Lung microvascular endothelial cell (primary cell): ENCODE measurements around the gene GPR176. TPM values are rescaled to one million over a fixed set of nuclear protein-coding genes. Genes with fewer than 3 reads are reported as not detected.

Experiments
- DNase-seq, 2 donors: peaks; one replicate each; pipeline versions ENCODE4 v3.0.0 to v3.0.0-alpha.2; 2010; ENCODE audit warnings: low read depth in 2 of 2
- total RNA-seq: library from RNA; depleted of rRNA; stranded (reverse); fragments of >200 nt; gene quantifications from 2 replicates; pipeline ENCODE4 v1.2.1, GENCODE V29; 2014

Gene GPR176
- total RNA-seq, 1 donor from 2014 or later: 2.4 TPM

- DNase-seq: no peak
These were observed 29.4 kb downstream of the GPR176 start for GRCh38 chr15:39890621-39891020.

GRCh38 chr15:39889601-39890000 is 30.5 kb downstream of the GPR176 start:
- no peak for DNase-seq

- peak in 1 of 2 donors; percentile 23 for DNase-seq
These were observed 31.3 kb downstream of the GPR176 start for GRCh38 chr15:39888809-39889208.

DNA sequence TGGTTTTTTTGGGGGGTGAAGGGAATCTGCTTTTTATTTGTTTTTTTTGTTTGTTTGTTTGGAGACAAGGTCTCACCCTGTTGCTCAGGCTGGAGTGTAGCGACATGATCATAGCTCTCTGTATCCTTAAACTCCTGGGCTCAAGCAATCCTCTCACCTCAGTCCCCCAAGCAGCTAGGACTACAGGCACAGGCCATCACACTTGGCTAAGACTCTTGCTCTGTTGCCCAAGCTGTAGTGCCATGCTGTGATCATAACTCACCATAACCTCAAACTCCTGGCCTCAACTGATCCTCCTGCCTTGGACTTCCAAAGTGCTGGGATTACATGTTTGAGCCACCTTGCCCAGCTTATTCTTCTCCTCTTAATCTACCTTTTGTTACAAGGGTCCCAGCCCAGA is 31.8 kb downstream of the GPR176 start:
- no peak for DNase-seq

- peak; percentile 45 to 73 for DNase-seq
These were observed 32.2 kb downstream of the GPR176 start for GRCh38 chr15:39887832-39888231.

DNA sequence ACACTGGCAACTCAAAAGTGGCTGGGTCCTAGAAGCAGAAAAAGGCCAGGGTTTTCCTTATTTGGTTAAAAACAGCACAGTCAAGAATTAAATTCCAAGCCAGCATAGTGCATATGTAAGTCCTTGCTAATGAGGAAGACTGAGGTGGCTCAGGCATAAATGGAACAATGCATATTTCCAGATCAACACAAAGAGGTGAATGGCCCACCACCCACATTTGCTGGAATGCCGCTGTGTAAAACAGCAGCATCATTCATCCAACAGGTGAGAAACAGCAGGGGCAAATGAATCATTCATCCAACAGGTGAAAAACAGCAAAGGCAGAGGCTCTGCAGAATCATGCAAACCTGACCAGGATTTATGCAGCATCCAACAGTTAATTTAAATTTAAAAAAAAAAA is 32.9 kb downstream of the GPR176 start:
- DNase-seq: no peak

DNA sequence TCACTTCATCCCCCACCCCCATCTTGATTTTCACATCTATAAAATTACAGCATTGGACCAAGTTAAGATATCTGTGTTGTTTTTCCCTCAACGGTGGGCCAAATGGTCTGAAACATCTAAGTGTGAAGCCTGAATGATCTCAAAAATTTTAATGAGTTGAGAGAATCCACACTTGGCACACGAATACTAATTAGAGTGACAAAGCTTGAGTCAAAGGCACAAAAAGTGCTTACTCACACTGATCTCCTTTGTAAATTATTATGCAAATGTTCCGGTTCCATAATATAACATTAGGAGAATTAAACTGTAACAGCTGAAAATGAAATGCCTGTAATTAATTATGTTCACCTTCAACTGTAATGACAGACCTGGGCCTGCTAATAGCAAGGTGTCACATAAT is 33.6 kb downstream of the GPR176 start:
- no peak for DNase-seq

GRCh38 chr15:39885099-39885777 is 34.8 kb downstream of the GPR176 start:
- no peak for DNase-seq

DNA sequence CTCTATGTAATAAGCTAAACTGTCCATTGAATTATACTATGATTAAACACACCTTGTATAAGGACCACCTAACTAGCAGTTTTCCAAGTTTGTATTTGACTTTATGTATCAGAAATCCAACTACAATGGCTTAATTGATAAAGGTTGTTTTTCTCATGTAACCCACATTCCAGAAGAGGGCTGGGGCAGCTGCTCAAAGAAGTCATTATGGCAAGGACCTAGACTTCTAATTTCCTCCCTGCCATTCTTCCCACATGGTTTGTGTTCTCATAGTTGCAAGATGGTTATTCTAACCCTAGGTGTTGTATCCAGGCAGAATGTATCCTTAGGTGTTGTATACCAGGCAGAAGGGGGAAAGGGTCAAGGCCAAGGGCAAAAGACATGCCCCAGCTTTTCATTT is 35.7 kb downstream of the GPR176 start:
- no peak for DNase-seq

DNA sequence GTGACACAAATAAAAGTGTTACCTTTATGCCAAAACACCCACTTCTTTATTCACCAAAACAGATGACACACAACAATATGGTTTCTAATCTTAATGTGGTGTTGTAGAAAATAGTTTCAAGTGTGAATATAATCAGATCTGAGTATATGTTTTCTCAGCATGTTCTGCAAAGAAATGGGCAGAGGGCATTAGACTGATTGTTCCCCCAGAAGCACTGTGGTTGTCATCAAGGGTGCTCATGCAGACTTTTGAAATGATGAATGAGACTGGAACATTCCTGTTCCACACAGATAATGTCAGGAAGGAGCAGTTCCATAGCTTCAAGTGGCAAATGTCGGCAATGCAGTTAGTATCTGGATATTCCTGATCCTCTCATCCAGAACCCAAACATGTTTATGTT is 37.5 kb downstream of the GPR176 start:
- no peak for DNase-seq

GRCh38 chr15:39881790-39882189 is 38.3 kb downstream of the GPR176 start:
- DNase-seq: no peak

DNA sequence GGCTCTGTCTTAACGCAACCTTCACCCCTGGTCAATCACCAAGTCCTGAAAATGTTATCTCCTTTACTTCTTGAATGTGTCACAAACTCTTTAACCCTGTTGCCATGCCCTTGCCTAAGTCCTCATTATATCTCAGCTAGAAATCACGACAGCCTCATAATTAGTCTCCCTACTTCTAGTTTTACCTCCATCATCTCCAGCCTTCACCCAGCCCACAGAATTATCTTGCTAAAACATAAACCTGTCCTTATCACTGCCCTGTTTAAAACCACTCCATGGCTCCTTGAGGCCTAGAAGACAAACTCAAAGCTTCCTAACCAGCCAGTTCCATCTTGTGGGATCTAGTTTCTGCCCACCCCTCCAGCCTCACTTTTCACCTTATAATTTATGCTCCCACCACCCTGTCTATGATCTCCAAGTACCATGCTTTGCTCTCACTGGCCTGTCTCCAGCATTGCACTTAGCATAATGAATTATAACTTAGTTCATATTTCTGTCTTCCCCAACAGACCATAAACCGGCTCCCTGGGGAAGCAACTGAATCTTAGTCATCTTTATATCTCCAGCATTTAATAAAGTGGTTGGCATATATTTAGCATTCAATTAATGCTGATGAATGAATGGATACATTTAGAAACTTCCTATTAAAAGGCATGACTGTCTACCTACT is 39.2 kb downstream of the GPR176 start:
- no peak for DNase-seq

- no peak for DNase-seq
These were observed 41.7 kb downstream of the GPR176 start for GRCh38 chr15:39878406-39878785.

DNA sequence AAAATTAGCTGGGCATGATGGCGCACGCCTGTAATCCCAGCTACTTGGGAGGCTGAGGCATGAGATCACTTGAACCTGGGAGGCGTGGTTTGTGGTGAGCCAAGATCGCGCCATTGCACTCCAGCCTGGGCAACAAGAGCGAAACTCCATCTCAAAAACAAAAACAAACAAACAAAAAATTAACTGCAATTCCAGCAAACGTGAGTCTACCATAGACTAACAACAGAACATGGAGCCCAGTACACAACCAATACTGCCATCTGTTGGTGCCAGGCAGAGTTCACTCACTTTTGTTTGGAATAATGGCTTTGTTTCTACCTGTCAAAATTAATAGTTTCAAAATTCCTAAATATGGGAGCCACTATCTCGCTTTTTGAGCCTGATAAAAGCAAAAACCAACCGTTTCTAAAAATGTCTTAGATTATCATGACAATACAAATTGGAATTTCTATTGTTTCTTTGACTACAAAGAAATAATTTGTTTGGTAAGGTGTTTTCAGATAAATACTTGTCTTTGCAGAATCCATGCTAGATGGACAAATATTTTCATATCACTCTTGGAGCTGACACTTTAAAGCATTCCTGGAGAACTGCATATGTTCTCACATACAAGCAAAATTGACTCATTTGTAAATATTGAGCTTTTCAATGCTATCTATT is 45.0 kb downstream of the GPR176 start:
- peak; percentile 68 to 76 for DNase-seq

- DNase-seq: no peak
These were observed 46.1 kb downstream of the GPR176 start for GRCh38 chr15:39873978-39874377.

- DNase-seq: no peak
These were observed 49.5 kb downstream of the GPR176 start for GRCh38 chr15:39870537-39870936.

DNA sequence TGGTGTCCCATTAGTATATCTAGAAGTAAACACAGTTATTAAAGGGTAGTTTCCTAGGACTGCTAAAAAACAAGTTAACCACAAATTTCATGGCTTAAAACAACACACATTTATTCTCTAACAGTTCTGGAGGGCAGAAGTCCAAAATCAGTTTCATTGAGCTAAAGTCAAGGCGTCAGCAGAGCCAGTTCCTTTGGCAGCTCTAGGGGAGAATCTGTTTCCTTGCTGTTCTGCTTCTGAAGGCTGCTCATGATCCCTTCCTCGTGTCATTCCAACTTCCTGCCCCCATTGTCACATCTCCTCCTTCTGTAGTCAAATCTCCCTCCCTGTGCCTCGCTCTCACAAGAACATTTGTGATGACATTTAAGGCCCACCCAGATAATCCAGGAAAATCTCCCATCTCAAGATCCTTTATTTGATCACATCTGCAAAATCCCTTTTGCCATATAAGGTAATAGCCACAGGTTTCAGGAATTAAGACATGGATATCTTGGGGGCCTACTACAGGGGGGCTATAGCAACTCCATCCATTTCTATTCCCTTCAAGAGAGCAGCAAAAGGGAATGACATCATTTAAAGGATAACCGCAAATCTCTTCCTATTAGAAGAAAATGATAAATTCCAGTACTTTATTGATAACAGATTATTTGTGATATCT is 50.1 kb downstream of the GPR176 start:
- peak in 1 of 2 donors; percentile 32 for DNase-seq

DNA sequence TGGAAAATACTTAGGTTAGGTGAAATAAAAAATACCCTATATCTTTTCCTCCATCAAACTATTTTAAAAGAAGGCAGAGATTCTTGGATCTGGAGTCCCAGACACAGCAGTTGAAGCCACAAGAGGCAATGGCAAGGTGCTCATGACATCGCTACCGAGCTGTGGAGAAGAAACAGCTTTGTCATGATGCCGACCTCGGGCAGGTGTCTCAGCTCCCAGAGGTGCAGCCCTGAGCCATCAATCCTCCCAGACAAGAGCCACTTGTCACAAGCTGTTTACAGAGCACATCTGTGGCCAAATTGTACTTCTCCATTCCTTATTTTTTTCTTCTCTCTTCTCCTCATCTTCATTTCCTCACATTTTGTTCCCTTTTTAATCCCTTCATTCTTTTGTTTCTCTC is 50.8 kb downstream of the GPR176 start:
- DNase-seq: no peak

GRCh38 chr15:39868396-39868795 is 51.7 kb downstream of the GPR176 start:
- no peak for DNase-seq

DNA sequence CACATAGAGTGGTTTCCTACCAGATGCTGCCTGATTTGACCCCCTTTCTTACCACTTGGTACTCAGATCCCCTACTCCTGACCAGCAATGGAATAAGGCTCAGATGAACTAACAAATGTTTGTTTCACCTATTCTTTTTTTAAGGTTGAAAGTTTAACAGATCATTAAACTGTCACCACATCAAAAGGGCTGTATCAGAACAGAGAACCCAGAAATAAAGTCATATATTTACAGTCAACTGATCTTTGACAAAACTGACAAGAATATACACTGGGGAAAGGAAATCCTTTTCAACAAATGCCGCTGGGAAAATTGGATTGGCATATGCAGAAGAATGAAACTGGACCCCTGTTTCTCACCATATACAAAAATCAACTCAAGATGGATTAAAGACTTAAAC is 56.0 kb downstream of the GPR176 start:
- DNase-seq: no peak

DNA sequence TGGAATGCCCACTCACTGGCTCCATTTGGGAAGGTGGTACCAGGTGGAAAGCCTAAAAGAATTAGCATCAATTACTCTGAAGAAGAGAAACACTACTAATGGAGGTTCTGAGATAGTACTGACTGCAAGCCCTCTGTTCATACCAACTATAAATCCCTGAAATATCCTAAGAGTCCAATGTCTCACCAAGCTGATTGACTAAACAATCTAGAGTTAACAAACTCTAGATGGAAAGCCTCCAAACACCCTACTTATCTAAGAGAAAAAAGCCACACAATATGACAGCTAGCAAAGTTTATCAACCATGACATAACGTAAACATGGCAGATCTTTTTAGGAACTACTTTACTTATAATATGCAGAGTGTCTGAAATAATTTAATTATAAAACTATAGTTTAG is 59.2 kb downstream of the GPR176 start:
- no peak for DNase-seq

DNA sequence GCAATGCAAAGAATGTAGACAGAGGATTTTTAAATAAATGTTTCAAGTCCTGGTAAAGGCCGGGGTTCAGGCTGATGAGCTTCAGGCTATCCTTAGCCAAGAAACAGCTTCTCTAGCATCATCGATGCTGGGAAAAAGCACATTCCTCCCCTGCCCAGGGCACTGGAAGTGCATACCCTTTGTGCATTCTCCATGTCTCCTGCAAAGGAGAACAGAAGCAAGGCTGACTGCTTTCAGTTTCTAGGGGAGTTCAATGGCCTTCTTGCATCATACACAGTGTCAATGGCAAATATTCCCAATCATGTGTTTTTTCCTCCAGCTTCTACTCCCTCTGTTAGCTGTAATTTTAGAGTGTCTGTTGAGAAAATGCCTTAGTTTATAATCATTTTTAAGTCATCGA is 59.9 kb downstream of the GPR176 start:
- DNase-seq: no peak
